H9 (cell line): ENCODE measurements around the gene AFDN. TPM values are rescaled to one million over a fixed set of nuclear protein-coding genes. Genes with fewer than 3 reads are reported as not detected.

Source experiments
- DNase-seq: peaks from one replicate; pipeline ENCODE4 v3.0.0-alpha.2; 2017
- H2AFZ ChIP-seq: one replicate; pipeline ENCODE4 v1.6.1; 2013; ENCODE audit warnings: mild to moderate bottlenecking, low read length, control low read depth, moderate library complexity
- H2AK5ac ChIP-seq: 2 replicates; pipeline ENCODE4 v1.6.1; 2013; ENCODE audit warnings: low read length, control low read depth, mixed read lengths; ENCODE audit not compliant: insufficient read length
- H2BK120ac ChIP-seq: one replicate; pipeline ENCODE4 v1.6.1; 2013; ENCODE audit warnings: low read depth, mild to moderate bottlenecking, low read length, control low read depth, inconsistent platforms; ENCODE audit not compliant: poor library complexity, severe bottlenecking
- H2BK12ac ChIP-seq: 2 replicates; pipeline ENCODE4 v1.6.1; 2013; ENCODE audit warnings: low read length, control low read depth, mixed read lengths, low read depth; ENCODE audit not compliant: insufficient read length
- H2BK15ac ChIP-seq: 2 replicates; pipeline ENCODE4 v1.6.1; 2013; ENCODE audit warnings: low read depth, low read length, control low read depth
- H2BK20ac ChIP-seq: one replicate; pipeline ENCODE4 v1.6.1; 2013; ENCODE audit warnings: low read depth, mild to moderate bottlenecking, low read length, control low read depth, inconsistent platforms; ENCODE audit not compliant: poor library complexity, severe bottlenecking
- H2BK5ac ChIP-seq: 2 replicates; pipeline ENCODE4 v1.6.1; 2013; ENCODE audit warnings: low read length, control low read depth, mixed read lengths; ENCODE audit not compliant: insufficient read length
- H3K14ac ChIP-seq: 2 replicates; pipeline ENCODE4 v1.6.1; 2013; ENCODE audit warnings: low read length, control low read depth; ENCODE audit not compliant: insufficient read depth
- H3K18ac ChIP-seq: 2 replicates; pipeline ENCODE4 v1.6.1; 2013; ENCODE audit warnings: low read depth, mild to moderate bottlenecking, mixed read lengths, low read length, control low read depth; ENCODE audit not compliant: insufficient read length
- H3K23ac ChIP-seq: 2 replicates; pipeline ENCODE4 v1.6.1; 2013; ENCODE audit warnings: low read length, control low read depth, mixed read lengths, low read depth; ENCODE audit not compliant: insufficient read length
- H3K23me2 ChIP-seq: 2 replicates; pipeline ENCODE4 v1.6.1; 2013; ENCODE audit warnings: low read depth, mild to moderate bottlenecking, mixed read lengths, low read length, control low read depth; ENCODE audit not compliant: insufficient read length, poor library complexity, severe bottlenecking
- H3K27ac ChIP-seq: 2 replicates; pipeline ENCODE4 v1.5.1; 2013; ENCODE audit warnings: low read length, control low read depth, mixed read lengths, low read depth; ENCODE audit not compliant: insufficient read length
- H3K27me3 ChIP-seq: 2 replicates; pipeline ENCODE4 v1.6.1; 2013; ENCODE audit warnings: low read length, control low read depth, inconsistent platforms; ENCODE audit not compliant: insufficient read depth
- H3K4ac ChIP-seq: 2 replicates; pipeline ENCODE4 v1.6.1; 2013; ENCODE audit warnings: low read depth, mild to moderate bottlenecking, control low read depth, inconsistent platforms, low read length, moderate library complexity
- H3K4me1 ChIP-seq: 2 replicates; pipeline ENCODE4 v1.6.1; 2013; ENCODE audit warnings: low read length, control low read depth, inconsistent platforms; ENCODE audit not compliant: insufficient read depth
- H3K4me2 ChIP-seq: 2 replicates; pipeline ENCODE4 v1.6.1; 2013; ENCODE audit warnings: low read length, control low read depth, mixed read lengths; ENCODE audit not compliant: insufficient read length, insufficient read depth
- H3K56ac ChIP-seq: 2 replicates; pipeline ENCODE4 v1.6.1; 2013; ENCODE audit warnings: low read depth, mild to moderate bottlenecking, mixed read lengths, low read length, control low read depth; ENCODE audit not compliant: insufficient read length
- H3K79me1 ChIP-seq: 2 replicates; pipeline ENCODE4 v1.6.1; 2013; ENCODE audit warnings: low read depth, mild to moderate bottlenecking, moderate library complexity, low read length, control low read depth, inconsistent platforms; ENCODE audit not compliant: insufficient read depth, poor library complexity, severe bottlenecking
- H3K79me2 ChIP-seq: 2 replicates; pipeline ENCODE4 v1.6.1; 2013; ENCODE audit warnings: low read length, control low read depth, inconsistent platforms; ENCODE audit not compliant: insufficient read depth
- H3K9ac ChIP-seq: 2 replicates; pipeline ENCODE4 v1.6.1; 2013; ENCODE audit warnings: low read length, control low read depth, mixed read lengths; ENCODE audit not compliant: insufficient read length; ENCODE audit errors: extremely low read depth
- H3K9me3 ChIP-seq: one replicate; pipeline ENCODE4 v1.6.1; 2013; ENCODE audit warnings: low read depth, low read length, inconsistent platforms; ENCODE audit not compliant: control insufficient read depth
- H3T11ph ChIP-seq: one replicate; pipeline ENCODE4 v1.6.1; 2013; ENCODE audit warnings: mild to moderate bottlenecking, low read length, control low read depth, inconsistent platforms
- H4K20me1 ChIP-seq: one replicate; pipeline ENCODE4 v1.6.1; 2013; ENCODE audit not compliant: control insufficient read depth, insufficient read length, insufficient read depth
- H4K5ac ChIP-seq: 2 replicates; pipeline ENCODE4 v1.6.1; 2013; ENCODE audit warnings: low read depth, mild to moderate bottlenecking, mixed read lengths, low read length, control low read depth; ENCODE audit not compliant: insufficient read length
- H4K8ac ChIP-seq: replicated peaks from 2 replicates; pipeline ENCODE4 v1.6.1; 2013; ENCODE audit warnings: low read length, control low read depth, mixed read lengths, low read depth; ENCODE audit not compliant: insufficient read length
- H4K91ac ChIP-seq: 2 replicates; pipeline ENCODE4 v1.6.1; 2013; ENCODE audit warnings: low read depth, mild to moderate bottlenecking, moderate library complexity, mixed read lengths, low read length, control low read depth; ENCODE audit not compliant: insufficient read length
- H3K27ac Mint-ChIP-seq, 3 experiments: 2 replicates in 2 of 3; 3 replicates in 1 of 3; pipeline ENCODE4 v1.8.0; 2020 to 2021; ENCODE audit warnings: mixed read lengths in 3 of 3, mild to moderate bottlenecking in 1 of 3, moderate library complexity in 1 of 3
- H3K27me3 Mint-ChIP-seq: 2 replicates; pipeline ENCODE4 v1.8.0; 2021; ENCODE audit warnings: low read depth, mild to moderate bottlenecking, moderate library complexity, mixed read lengths
- H3K36me3 Mint-ChIP-seq, 3 experiments: 2 replicates in 2 of 3; 3 replicates in 1 of 3; pipeline ENCODE4 v1.8.0; 2020 to 2021; ENCODE audit warnings: low read depth in 3 of 3, mixed read lengths in 3 of 3; ENCODE audit not compliant: insufficient read depth in 1 of 3
- H3K4me1 Mint-ChIP-seq, 2 experiments: 2 replicates each; pipeline ENCODE4 v1.8.0; 2020; ENCODE audit warnings: mixed read lengths in 2 of 2
- H3K4me3 Mint-ChIP-seq, 2 experiments: 2 replicates in 1 of 2; 3 replicates in 1 of 2; pipeline ENCODE4 v1.8.0; 2020 to 2021; ENCODE audit warnings: mild to moderate bottlenecking in 2 of 2, mixed read lengths in 2 of 2, moderate library complexity in 1 of 2
- H3K9me3 Mint-ChIP-seq, 2 experiments: 2 replicates in 1 of 2; 3 replicates in 1 of 2; pipeline ENCODE4 v1.8.0; 2020; ENCODE audit warnings: mild to moderate bottlenecking in 2 of 2, mixed read lengths in 2 of 2, moderate library complexity in 1 of 2
- WGBS: extraction: QIAGEN DNeasy Blood & Tissue Kit; methylation state at CpG from one replicate; pipeline ENCODE4 v1.1.7; 2013; ENCODE audit warnings: missing lambda C conversion rate, low lambda C conversion rate, mixed read lengths; ENCODE audit not compliant: insufficient read length; ENCODE audit errors: extremely low coverage; 5-methylcytosine and 5-hydroxymethylcytosine counted together
- total RNA-seq: library from RNA; stranded (reverse); gene quantifications from 2 replicates; pipeline ENCODE4 v1.2.1, GENCODE V29; 2021
- TF ChIP-seq, protein P1 (sequence below): fragments of 200-600 bp; sonication (generic); conservative IDR thresholded peaks from 3 replicates; pipeline ENCODE4 v1.8.0; 2021; ENCODE audit warnings: antibody characterized with exemption, mild to moderate bottlenecking

The AFDN gene
- total RNA-seq, 1 experiment from 2014 or later: 157 TPM

- no peak overlapping the region for H2BK120ac ChIP-seq
- no peak overlapping the region for H3K23ac ChIP-seq
Measured at GRCh38 chr6:167918548-167919278, 92.0 kb downstream of the AFDN start.

More at GRCh38 chr6:167918548-167919278, 92.0 kb downstream of the AFDN start:
- Histone ChIP-seq H3K18ac (no peak overlapping the region), H3K4ac (no peak overlapping the region), H4K91ac (no peak overlapping the region), H3K27ac (no peak overlapping the region), H2BK15ac (no peak overlapping the region), H2AK5ac (no peak overlapping the region), H3K27me3 (no peaks in the 10 kb centered on the region), H4K8ac (no peak overlapping the region), H3K9ac (no peak overlapping the region), H3K14ac (no peak overlapping the region), H2AFZ (no peak overlapping the region), H4K20me1 (no peaks in the 10 kb centered on the region), H4K5ac (no peak overlapping the region), H3K56ac (no peak overlapping the region), H2BK20ac (no peak overlapping the region), H3K23me2 (no peaks in the 10 kb centered on the region), H3K4me2 (no peak overlapping the region), H3K79me2 (no peaks in the 10 kb centered on the region), H3K4me1 (no peaks in the 10 kb centered on the region), H3K9me3 (no peaks in the 10 kb centered on the region), H3T11ph (no peak overlapping the region), H3K79me1 (no peaks in the 10 kb centered on the region), H2BK12ac (no peak overlapping the region), H2BK5ac (no peak overlapping the region)
- H3K27ac Mint-ChIP-seq: no peak overlapping the region
- no peaks in the 10 kb centered on the region for H3K9me3 Mint-ChIP-seq
- peaks cover 38 to 74% (median 70%) of the 10 kb centered on the region in 3 experiments; a peak in 6 of 7 replicates for H3K36me3 Mint-ChIP-seq
- H3K4me1 Mint-ChIP-seq: 0 out of 4 replicates have a peak, but pooled peaks cover 0 to 2% of the 10 kb centered on the region in 2 experiments
- no peak overlapping the region for H3K4me3 Mint-ChIP-seq
- DNase-seq: no peak
- WGBS: no CpG with 5 or more reads among the region's 14 CpGs
- no peaks in the 10 kb centered on the region for H3K27me3 Mint-ChIP-seq
- TF ChIP-seq, protein P1, sequence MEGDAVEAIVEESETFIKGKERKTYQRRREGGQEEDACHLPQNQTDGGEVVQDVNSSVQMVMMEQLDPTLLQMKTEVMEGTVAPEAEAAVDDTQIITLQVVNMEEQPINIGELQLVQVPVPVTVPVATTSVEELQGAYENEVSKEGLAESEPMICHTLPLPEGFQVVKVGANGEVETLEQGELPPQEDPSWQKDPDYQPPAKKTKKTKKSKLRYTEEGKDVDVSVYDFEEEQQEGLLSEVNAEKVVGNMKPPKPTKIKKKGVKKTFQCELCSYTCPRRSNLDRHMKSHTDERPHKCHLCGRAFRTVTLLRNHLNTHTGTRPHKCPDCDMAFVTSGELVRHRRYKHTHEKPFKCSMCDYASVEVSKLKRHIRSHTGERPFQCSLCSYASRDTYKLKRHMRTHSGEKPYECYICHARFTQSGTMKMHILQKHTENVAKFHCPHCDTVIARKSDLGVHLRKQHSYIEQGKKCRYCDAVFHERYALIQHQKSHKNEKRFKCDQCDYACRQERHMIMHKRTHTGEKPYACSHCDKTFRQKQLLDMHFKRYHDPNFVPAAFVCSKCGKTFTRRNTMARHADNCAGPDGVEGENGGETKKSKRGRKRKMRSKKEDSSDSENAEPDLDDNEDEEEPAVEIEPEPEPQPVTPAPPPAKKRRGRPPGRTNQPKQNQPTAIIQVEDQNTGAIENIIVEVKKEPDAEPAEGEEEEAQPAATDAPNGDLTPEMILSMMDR: no peak
